Measurements from ENCODE around the gene GSG1. TPM values are rescaled to one million over a fixed set of nuclear protein-coding genes. Genes with fewer than 3 reads are reported as not detected.
A peak's percentile ranks its signal among the peaks of the same experiment; 100 is the strongest.

The GSG1 gene
- total RNA-seq, 1 donor from 2014 or later, result not detected

DNA sequence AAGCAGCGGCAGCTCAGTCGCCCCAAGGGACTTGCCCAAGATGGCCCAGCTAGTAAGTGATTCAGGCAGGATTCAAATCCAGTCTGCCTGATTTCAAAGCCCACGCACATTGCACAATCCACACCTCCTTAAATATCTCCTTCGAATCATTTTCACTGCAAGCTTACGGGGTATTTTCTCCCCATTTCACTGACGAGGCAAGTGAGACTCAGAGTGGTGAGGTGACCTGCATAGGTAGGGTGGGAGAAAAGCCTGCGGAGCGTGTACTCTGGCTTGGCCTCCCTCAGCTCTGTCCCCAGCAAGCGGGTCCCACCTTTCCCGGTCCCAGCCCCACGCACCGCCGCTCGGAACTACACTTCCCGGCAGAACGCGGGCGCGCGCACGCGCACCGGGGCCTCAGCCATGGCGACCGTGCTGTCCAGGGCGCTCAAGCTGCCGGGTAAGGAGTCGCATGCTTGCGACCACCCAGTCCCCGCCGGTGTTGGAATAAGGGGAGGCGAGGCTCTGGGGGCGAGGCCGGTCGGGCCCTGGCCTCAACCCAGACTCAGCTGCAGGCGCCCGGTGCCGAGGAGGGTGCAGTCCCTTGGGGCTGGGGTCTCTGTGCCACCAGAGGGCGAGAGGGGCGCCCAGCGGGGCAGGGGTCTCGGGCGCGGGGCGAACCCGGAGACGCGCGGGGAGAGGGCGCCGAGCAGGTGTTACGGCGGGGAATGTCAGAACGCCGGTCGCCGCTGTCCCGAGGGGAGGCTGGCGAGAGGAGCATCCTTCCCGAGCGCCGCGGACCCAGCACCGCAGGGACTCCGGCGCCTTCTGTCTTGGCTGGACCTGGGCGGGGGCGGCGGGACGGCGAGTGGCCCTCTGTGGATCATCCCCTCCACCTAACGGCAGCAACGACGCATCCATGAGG is 59.2 kb downstream of the GSG1 start, which contains the start of gene FAM234B:
Gene FAM234B (plus strand): TSS at position 380 of the 904 bp plus-strand sequence. CDS start 23 bp downstream, at position 403.
- H3K27ac ChIP-seq (replicated peaks), result peak within 1 kb of the TSS; percentile 57
- intact Hi-C loops (cut with micrococcal nuclease), result no loop called here

DNA sequence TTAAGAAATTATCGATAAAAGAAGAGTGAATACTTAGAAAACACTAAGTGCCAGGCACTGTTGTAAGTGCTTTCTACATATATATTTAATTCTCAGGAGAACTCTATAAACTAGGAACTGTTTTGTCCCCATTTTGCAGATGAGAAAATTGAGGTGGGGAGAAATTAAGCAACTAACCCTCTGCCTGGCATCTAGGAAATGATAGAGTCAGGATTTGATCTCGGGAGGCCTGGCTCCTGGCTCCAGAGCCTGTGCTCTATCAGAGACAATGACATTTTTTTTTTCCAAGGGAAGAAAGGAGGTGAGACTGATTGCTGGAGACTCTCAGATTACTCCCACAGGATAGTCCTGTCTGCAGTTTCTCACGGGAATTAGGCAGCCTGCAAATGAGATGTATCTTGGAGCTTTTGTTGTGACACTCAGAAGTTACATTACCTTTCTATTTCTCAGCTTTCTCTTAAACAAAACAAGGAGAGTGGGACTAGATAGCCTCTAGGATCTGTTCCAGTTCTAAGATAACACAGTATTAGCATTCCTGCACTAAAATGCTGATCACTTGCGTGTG is 60.7 kb downstream of the GSG1 start:
- intact Hi-C loops (cut with micrococcal nuclease), result no loop called here

More for the DNA sequence above, 59.2 kb downstream of the GSG1 start, which contains the start of gene FAM234B:
- H3K9me3 ChIP-seq (replicated peaks), result no peaks in the 10 kb centered on the region
- no peaks in the 10 kb centered on the region for H3K27me3 ChIP-seq (ENCODE audit: low read depth)
- DNase-seq, result peak; percentile 83
- TF ChIP-seq, protein P1, sequence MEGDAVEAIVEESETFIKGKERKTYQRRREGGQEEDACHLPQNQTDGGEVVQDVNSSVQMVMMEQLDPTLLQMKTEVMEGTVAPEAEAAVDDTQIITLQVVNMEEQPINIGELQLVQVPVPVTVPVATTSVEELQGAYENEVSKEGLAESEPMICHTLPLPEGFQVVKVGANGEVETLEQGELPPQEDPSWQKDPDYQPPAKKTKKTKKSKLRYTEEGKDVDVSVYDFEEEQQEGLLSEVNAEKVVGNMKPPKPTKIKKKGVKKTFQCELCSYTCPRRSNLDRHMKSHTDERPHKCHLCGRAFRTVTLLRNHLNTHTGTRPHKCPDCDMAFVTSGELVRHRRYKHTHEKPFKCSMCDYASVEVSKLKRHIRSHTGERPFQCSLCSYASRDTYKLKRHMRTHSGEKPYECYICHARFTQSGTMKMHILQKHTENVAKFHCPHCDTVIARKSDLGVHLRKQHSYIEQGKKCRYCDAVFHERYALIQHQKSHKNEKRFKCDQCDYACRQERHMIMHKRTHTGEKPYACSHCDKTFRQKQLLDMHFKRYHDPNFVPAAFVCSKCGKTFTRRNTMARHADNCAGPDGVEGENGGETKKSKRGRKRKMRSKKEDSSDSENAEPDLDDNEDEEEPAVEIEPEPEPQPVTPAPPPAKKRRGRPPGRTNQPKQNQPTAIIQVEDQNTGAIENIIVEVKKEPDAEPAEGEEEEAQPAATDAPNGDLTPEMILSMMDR (IDR thresholded peaks at IDR 0.05; ENCODE audit: borderline replicate concordance), result peak; percentile 32
- no peaks in the 10 kb centered on the region for H3K36me3 ChIP-seq
- peaks cover 16% of the 10 kb centered on the region for H3K4me1 ChIP-seq
- H3K4me3 ChIP-seq, result peak within 1 kb of the TSS; percentile 82

DNA sequence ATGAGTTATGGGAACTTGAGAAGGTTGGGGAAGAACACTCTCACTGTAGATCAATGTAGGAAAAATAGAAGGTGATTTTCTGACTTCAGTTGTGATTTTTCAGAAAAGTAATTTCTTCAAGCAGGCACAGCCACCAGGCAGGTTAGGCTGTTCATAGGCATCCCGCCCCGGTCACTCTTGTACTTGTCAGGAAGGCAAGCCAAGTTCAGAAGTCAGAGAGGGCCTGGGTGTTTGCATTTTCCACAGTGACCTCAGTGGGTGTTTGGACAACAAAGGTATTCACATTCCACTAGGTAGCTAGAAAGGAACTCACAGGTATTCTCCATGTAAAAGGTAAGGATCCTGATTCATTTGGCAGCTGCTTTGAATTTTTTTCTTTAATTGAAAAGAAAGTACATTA is 62.2 kb downstream of the GSG1 start:
- Histone ChIP-seq H3K4me3 (no peak overlapping the region), H3K36me3 (no peaks in the 10 kb centered on the region), H3K4me1 (peaks cover 16% of the 10 kb centered on the region), H3K9me3 (replicated peaks) (no peaks in the 10 kb centered on the region), H3K27ac (replicated peaks) (no peak overlapping the region), H3K27me3 (ENCODE audit: low read depth) (no peaks in the 10 kb centered on the region)
- TF ChIP-seq, protein P1 (IDR thresholded peaks at IDR 0.05; ENCODE audit: borderline replicate concordance), result no peak
- intact Hi-C loops (cut with micrococcal nuclease), result no loop called here
- no peak for DNase-seq

More for the DNA sequence above, 60.7 kb downstream of the GSG1 start:
- no peaks in the 10 kb centered on the region for H3K9me3 ChIP-seq (replicated peaks)
- no peak overlapping the region for H3K27ac ChIP-seq (replicated peaks)
- TF ChIP-seq, protein P1 (IDR thresholded peaks at IDR 0.05; ENCODE audit: borderline replicate concordance), result no peak
- H3K27me3 ChIP-seq (ENCODE audit: low read depth), result no peaks in the 10 kb centered on the region
- H3K4me3 ChIP-seq, result no peak overlapping the region
- DNase-seq, result no peak
- no peaks in the 10 kb centered on the region for H3K36me3 ChIP-seq
- H3K4me1 ChIP-seq, result peaks cover 16% of the 10 kb centered on the region

DNA sequence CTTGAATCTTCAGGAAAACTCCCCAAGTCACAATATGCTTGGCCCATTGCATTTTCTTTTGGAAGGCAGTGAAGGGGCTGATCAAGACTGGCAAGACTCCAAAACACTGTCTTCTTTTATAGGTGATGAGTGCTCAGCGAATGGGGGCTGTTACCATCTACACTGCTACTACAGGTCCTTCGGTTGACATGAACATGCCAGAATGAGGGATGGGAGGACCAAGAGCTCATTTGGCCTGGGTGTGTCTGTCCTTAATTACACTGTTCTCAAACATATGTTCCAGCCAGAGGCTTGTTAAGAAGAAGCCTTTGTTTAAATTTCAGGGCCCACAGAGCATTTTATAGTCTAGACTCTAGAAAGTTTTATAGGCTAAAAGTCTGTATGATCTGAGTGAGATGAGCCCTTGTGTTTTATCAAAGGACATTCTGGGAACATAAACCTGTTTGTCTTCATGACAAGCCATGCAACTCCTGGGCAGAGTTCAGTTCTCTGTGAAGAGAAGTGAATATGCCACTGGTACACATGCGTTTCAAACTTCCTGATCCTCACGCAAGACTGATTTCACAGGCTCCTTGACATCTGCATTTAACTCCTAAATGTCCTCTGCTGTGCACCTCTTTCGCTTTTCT is 64.0 kb downstream of the GSG1 start:
- Histone ChIP-seq H3K36me3 (no peaks in the 10 kb centered on the region), H3K27ac (replicated peaks) (no peak overlapping the region), H3K9me3 (replicated peaks) (no peaks in the 10 kb centered on the region), H3K27me3 (ENCODE audit: low read depth) (no peaks in the 10 kb centered on the region), H3K4me1 (peaks cover 9% of the 10 kb centered on the region), H3K4me3 (no peak overlapping the region)
- DNase-seq, result no peak
- TF ChIP-seq, protein P1 (IDR thresholded peaks at IDR 0.05; ENCODE audit: borderline replicate concordance), result no peak
- intact Hi-C loops (cut with micrococcal nuclease), result no loop called here

DNA sequence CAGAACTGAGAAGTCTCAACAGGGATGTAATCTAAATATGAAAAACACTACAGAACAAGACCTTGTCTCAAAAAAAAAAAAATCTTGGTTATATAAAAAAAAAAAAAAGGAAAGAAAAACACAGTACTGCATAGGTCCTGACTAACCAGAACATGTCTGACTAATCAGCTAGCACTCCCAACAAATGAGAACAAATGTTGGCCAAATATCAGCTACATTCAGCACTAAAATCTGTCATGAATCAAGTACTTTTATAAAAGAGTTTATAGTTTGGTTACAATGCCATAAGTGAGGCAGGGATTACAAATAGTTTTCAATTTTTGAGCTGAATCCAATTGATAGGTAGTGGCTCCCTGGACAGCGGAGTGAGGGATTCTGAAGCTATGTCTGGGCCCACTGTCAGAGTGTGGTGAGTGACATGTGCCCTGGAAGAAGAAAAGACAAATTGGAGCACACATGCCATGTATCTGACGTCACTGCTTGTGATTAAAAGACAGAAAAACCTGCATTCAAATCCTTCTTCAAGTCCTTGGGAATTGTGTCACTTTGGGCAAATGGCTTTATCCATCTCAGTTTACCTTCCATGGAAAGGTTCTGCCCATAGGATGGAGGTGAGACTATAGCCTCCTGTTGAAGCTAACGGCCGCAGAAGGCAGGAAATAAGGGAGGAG is 64.8 kb downstream of the GSG1 start:
- H3K27me3 ChIP-seq (ENCODE audit: low read depth), result no peaks in the 10 kb centered on the region
- no peaks in the 10 kb centered on the region for H3K36me3 ChIP-seq
- no peak overlapping the region for H3K4me3 ChIP-seq
- H3K9me3 ChIP-seq (replicated peaks), result no peaks in the 10 kb centered on the region
- peaks cover under 1% of the 10 kb centered on the region for H3K4me1 ChIP-seq
- no peak for DNase-seq
- TF ChIP-seq, protein P1 (IDR thresholded peaks at IDR 0.05; ENCODE audit: borderline replicate concordance), result no peak
- H3K27ac ChIP-seq (replicated peaks), result no peak overlapping the region
- intact Hi-C loops (cut with micrococcal nuclease), result no loop called here

Measured in left ventricle myocardium inferior (tissue), 1 donor.